Hepatic stellate cell (primary cell): ENCODE data around the gene USP35.
"Not testable (repeated sequence)": the region's sequence is repeated elsewhere in the genome, so short reads cannot be mapped to it uniquely, and the experiment has no call there.

ENCODE experiments used
- DNase-seq: peaks from one replicate; pipeline ENCODE4 v3.0.0; 2011; ENCODE audit warnings: low spot score

The USP35 gene

DNA sequence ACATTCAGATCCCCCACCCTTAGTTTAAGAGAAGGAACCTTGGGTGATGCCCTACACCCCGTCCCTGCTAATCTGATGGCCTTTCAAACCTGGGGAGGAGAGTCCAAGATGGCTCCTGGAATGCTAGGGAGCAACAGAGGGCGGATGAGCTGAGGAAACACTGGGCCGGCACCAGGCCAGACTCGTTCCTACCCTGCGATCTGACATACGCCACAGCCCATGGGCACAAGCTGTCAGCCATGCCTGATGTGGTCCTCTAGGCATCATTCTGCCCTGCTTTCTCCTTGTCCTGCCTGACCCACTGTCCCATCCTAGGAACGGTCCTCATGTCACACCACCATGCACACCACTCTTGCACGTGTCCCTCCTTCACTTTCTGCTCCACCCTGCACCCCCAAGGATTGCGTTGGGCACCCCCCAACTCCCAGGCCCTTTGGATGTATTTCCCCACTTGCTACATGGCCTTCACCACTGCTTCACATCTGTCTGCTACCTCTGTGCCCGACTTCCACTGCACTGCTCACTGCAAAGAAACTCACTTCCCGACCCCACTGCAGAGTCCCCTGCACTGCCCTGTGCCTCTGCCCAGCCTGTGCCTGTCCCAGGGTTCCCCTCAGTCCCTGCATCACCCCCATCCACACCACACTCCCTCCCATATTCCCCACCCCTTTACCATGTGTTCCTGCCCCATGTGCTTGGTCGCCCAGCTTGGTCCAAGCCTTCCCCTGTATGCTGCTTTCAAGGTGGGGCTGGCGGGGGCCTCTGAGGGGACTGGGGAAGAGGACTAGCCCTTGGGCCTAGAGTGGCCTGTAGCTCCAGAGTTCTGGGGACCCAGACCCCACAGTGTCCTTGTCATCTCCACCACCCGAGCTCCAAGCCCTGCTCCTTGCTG lies 29.2 kb downstream of the USP35 start:
- DNase-seq, result no peak

DNA sequence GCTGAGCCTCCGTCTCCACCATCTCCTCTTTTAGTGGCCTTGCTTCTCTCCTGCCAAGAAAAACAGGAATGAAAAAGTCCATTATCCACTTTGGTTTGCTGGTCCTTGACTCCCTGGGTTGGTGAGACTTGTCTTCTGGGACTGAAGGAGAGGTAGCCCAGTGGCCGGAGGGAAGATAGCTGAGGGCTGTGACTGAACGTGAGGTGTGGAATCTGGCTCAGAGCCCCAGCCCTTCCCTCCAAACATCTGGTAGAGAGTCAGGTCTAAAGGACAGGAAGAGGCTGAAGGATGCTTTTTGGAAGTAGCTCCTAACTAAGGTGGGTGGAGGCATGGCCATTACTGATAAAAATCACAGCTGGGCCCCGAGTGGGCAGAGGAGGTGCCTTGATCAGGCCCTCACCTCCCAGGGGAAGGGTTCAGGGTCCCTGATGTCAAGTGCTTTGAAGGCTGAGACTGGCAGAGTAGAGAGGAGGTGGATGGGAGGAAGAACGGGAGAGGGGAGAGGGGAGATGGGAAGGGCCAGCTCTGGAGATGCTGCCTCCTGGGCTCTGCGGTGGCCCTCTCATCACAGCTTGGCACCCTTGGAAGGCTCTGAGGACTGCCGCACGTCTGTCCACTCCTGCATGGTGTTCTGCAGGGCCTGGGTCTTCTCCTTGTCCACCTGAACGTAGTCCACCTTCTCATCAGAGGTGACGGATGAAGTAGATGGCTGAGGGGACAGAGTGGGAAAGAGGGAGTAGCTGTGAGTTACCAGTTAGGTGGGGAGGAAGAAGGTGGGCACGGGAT lies 30.2 kb downstream of the USP35 start:
- no peak for DNase-seq

DNA sequence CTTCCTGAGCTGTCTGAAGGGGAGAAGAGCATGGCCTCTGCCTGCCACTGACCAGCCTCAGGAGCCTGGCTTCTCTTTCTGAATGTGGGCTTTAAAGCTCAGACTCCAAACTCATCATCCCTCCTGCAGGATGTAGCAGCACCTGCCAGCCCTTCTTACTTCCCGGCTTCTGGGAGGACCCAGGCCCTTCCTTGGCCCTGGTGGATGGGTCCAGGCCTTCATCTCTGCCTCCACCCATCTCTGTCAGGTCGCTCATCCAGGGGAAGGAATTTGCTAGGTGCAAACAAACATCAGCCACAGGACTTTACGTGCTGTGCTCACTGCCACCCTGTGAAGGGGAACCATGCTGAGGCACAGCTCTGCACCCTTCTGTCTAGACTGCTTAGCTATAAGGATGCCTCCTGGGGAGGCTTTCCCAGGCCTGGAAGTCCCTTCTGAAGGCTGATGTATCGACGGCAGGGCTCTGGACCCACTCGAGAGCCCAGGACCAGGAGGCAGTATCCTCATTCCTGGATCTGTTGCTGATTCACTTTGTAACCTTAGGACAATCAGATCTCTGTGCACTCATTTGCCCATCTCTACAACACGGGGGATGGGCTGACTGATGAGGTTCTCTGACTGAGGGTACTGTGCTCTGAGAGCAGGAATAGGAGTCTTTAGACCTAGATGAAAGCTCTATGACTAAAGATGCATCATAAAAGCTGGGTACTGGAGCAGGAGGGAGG lies 30.9 kb downstream of the USP35 start:
- DNase-seq, result no peak

DNA sequence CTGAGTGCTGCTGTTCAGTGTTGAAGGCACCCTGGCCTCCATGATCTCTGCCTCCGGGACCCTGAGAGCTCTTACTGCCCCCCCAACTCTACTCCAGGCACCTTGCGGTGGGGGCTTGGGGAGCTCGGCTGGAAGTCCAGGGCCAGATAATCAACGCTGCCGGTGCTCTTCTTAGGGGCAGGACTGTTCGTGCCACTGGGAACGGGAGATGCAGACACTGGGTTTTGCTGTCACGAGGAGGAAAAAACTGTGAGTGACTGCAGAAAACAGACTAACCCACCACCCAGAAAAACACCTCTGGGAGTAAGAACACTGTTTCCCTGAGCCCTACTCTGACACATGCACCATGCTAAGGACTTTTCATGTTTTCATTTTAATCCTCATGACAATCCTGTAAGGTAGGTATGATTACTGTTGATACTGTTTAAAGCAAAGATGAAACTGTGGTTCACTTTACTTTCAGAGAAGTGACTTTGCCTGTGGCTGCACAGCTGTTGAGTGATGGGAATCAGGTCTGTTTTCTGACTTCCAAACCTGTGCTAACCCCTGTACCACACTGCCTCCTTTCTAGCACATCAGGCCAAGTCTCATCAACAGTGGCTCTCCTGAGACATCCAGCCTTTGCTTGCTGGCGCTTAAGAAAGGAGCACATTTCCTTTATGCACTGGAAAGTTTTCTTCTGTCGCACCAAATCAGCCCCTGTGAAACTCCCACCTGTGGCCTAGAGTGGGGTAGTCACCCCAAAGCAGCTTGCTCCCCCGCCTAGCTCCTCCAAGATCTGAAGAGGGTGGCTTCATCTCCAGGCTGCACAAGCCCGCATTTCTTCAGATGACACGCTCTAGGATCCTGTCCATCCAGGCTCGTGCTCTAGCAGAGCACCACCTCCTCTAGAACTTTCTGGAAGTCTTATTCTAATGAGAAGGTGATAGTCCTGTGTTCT lies 31.8 kb downstream of the USP35 start:
- DNase-seq, result no peak

DNA sequence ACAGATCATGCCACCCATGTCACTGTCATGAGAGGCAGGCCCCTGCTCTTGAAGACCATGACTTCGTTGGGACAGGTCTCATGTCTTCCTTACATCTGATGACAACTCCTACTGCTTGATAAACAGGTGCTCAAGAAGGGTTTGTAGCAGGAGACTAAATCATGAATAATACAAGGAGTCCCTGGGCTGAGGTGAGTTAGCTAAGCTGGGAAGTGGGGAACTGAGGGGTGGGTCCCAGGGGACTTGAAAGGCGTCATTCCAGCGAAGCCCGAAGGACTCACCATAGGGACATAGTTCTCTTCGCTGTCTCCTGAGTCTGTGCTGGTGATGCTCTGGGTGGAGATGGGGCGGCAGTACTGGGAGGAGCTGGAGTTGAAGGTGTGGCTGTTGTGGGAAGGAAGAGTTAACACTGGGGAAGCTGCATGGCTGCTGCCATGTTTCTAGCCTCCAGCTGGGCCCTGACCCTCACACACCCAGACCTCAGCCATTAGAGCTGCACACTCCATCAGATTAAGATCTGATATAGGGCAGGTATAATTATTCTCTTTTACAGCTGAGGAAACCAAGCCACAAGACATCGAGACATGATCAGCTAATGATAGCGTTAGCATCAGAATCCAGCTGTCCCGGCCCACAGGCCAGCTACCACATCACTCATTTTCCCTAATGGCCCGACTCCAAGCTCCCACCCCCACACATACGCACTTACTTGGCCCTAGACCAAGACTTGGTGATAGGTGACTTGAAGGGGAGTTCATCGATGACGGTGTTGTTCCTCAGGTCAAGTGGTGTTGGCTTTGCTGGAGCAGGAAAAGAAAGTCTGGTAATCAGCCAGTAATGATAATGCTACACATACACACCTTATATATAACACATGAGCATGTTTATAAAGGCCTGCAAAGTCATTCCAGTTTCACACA lies 32.9 kb downstream of the USP35 start:
- no peak for DNase-seq

DNA sequence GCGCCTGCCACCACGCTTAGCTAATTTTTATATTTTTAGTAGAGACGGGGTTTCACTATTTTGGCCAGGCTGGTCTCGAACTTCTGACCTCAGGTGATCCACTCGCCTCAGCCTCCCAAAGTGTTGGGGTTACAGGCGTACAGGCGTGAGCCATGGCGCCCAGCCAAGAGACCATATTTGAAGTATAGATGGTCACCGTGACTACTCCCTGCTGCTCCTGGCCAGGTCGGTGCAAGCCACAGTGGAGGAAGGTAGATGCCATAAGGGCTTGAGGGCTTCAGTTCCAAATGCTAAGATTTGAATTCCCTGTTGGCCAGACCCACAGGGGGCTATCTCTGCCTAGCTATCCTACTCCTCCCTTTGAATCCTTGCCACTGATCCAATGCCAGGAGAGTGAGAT lies 34.0 kb downstream of the USP35 start:
- DNase-seq, result not testable (repeated sequence)

DNA sequence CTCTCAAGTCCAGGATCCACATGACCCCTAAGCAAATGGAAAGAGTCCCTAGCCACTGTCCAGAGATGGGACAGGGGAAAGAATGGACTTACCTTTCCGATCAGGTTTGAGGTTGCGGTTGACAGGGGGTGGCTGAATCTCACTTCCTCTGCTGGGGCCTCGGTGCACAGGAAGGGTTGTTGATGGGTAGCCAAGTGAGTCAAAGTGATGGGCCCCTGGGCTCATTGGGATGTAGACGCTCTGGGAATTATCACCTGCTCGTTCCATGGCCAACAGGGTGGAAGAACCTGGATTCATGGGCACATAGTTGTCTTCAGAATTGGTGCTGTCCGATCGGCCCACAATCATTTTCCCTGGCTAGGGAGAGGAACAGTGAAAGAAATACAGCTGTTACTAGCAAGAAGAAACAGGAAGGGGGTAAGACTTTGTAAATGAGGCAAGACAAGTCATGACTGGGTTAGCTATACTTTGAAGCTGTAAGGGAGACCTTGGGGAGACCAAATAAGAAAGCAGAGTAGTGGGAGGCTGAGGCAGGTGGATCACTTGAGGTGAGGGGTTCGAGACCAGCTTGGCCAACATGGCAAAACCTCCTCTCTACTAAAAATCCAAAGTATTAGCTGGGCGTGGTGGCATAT lies 34.7 kb downstream of the USP35 start:
- no peak for DNase-seq

DNA sequence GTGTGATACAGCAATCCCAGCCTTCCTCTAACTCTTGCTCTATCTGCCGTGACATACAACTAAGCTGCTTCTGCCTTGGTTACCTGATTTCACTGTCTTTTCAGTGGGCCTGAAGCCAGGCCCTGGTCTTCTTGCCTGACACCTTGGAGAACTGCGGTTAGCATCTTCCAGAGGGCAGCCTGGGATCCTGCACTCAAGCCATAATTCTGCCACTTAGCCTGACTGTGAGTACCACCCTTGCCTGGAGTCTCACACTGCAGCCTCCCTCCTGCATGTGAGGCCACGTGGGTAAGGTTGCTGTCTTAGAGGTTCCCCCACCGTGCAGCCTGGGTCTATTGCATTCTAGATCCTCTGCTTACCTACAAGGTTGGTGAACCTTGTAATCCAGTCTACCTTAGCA lies 35.8 kb downstream of the USP35 start:
- DNase-seq, result no peak

DNA sequence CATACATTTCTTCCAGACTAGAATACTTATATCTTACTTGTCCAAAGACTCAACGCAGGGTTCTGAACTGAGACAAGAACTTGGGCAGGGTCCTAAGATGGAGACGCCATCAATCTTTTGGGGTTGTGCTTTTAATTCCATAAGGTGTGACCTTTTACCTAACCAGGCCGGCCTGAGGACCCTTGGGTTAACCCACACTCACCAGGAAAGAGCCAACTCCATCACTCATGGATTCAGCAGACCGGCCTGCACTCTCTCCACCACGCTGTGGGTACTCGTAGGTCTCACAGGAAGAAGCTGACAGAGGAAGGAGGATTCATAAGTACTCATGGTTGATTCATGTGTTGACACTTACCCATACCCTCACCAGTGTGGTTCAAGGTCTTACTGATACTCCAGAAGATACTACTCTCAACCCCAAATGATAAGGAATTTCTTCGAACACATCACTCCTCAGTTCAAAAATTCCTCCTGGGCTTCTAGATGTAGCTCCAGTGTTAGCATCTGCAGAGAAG lies 36.2 kb downstream of the USP35 start:
- no peak for DNase-seq

DNA sequence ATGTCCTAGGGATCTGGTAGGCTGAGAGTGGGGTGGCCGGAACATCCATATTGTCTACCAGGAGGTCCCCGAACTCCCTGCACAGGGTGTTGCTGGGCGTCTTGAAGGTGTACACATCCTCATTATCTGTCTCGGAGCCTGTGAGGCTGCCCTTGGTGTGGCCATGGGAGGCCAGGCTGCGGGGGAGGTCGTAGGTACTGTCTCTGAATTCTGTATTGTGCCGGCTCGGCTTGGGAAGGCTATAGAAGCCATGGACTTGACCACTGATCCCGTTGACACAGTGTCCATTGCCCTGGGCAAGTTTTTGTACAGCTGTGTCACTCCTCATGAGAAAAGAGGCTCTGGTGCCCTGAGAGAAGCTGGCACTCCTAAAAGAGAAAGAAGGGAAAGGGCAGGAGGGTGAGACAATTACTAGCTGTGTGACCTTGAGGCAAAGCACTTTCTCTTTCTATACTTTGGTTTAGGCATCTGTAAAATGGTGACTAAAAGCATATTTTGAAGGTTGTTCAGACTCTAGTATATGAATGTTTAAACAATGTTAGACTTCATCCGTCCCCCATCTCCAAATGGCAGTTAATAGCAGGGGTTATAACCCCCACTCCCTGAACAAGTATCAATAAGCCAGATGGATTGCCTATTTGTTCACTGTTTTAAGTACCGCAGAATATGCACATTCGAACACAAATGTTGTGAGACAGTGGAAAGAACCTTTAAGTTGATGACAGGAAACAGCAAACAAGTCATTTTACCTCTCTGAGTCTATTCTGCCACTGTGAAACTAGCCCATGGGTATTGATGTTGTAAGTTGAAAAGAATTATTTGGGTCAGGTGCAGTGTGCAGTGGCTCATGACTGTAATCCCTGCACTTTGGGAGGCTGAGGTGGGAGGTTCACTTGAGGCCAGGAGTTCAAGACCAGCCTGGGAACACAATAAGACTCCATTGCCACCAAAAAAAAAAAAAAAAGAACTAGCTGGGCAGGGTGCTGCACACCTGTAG lies 38.3 kb downstream of the USP35 start:
- no peak for DNase-seq

DNA sequence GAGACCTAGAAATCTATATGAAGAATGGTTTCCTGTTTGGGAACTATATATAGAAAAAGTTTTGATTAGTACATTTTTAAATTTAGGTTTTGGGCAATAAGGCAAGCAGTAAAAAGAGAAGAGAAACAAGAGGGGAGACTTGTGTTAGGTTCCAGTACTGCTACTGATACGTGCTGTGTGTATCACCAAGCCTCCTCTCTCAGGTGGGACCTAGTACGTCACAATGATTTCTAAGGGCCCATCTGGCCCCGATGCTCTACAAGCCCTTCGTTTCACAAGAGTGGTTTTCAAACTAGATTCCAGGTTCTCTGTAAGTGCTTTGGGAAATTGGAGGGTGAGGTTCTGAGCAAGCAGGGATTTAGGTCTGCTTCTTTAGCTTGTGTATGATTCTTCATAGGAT lies 39.2 kb downstream of the USP35 start:
- no peak for DNase-seq

DNA sequence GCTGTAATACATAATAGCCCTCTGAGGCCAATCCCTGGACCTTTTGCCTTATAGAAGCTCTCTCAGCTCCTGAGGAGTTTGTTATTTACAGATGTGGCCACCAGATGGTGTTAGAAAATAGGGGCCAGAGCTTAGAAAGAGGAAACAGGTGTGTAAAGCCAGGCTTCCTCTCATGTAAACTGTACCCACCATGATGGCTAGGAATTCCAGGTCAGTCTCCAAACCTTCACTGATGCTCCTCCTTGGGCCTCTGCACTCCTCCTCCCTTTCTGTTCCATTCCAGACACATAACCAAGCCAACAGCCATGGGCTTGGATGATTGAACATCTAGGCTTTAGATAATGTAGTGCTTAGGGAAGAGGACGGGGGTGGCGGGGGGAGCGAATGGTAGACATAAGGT lies 39.7 kb downstream of the USP35 start:
- DNase-seq, result peak; percentile 52

DNA sequence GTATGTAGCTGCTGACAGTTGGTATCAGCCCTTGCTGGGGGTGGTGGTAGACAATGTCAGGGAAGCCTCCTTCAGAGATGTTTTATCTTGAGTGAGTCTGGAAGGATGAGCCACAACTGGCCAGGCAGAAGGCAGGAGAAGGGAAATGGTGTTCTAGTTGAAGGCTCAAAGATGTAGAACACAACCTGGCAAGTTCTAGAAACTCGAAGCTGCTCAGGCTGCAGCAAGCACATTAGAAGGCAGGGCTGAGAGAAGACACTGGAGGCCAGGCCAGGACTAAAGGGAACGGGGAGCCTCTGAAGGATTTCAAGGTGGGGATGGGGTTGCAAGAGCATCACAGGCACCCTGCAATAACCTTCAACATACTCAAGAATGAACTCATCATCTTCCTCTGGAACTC lies 40.4 kb downstream of the USP35 start:
- no peak for DNase-seq

DNA sequence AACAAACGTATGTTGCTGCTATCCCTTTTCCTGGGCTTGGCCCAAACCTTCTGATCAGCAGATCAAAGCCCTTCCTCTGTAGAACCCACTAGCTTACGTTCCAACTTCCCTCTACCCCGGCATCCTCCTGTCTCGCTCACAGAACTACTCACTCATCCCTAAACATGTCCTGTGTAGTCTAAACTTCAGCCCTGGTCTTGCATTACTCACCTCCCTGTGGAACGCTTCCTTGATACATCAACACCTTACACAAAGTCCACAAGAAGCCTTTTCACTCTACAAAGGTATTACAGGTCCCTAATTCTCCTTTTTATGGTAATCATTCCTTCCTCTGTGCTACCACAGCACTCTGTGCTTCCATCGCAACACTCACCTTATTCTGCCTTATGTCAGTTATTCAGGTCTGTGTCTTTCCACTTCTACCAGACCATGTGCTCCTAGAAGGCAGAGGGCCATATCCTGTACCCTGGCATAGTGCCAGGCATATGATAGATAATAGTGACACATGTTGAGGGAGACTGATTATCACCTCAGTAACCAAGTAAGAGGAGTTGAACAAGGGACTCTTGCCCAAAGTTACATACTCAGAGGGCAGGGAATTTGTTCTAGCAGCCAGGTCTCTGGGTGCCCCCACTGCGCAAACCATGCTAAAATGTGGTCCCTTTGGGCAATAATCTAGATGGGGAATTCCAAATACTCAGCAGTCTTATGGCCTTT lies 41.6 kb downstream of the USP35 start:
- DNase-seq, result no peak

DNA sequence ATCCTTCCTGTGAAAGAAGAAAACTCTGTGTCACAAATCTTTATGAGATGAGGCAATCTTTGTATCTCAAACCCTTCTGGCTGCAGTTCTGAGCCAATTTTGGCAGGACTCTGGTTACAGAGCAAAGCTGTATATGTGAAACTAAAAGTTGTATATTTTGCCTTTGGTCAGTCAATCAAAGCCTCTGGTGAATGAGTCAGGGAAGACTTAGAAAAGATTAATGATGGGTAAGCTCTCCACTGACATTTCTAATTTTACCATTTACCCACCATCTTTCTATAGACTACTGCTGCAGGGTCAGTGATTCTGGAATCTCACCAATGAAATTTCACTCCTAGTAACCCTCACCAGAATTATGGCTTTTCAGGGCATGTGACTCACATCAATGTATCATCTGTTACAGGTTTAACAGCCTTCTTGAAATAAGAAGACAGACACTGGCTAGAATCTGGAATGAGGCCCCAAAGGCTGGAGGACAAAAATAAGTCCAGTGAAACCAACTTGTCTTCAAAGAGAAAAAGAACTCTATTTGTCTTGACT lies 43.3 kb downstream of the USP35 start:
- DNase-seq, result peak; percentile 60

DNA sequence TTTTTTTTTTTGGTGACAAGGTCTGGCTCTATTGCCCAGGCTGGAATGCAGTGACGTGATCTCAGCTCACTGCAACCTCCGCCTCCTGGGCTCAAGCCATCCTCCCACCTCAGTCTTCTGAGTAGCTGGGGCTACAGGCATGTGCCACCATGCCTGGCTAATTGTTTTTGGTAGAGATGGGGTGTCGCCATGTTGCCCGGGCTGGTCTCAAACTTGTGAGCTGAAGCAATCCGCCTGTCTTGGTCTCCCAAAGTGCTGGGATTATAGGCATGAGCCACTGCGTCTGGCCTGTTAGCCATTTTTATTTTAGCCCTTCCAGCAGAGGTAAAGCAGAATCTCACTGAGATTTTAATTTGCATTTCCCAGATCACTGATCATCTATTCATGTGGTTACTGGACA lies 44.3 kb downstream of the USP35 start:
- not testable (repeated sequence) for DNase-seq

DNA sequence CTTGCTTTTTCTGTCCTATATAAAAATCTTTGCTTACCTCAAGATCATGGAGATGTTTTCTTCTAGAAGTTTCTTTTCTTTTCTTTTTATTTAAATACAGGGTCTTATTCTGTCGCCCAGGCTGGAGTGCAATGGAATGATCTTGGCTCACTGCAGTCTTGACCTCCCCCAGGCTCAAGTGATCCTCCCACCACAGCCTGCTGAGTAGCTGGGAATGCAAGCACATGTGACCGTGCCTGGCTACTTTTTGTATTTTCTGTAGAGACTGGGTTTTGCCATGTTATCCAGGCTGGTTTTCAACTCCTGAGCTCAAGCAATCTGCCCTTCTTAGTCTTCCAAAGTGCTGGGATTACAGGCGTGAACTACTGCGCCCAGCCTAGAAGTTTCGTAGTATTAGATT lies 45.3 kb downstream of the USP35 start:
- DNase-seq, result no peak
